Stimulated activated CD8-positive, alpha-beta memory T cell treated with anti-CD3 and anti-CD28 coated beads, Interleukin-4, amount 100 ng/mL, for 1 hour (primary cell): ENCODE measurements around the gene THAP7.
"Not testable (repeated sequence)": the region's sequence is repeated elsewhere in the genome, so short reads cannot be mapped to it uniquely, and the experiment has no call there.

Source experiments
- DNase-seq, 2 donors: peaks; one replicate each; pipeline ENCODE4 v3.0.0-alpha.2; 2020; ENCODE audit warnings: low read depth in 2 of 2, low spot score in 1 of 2

Gene THAP7

DNA sequence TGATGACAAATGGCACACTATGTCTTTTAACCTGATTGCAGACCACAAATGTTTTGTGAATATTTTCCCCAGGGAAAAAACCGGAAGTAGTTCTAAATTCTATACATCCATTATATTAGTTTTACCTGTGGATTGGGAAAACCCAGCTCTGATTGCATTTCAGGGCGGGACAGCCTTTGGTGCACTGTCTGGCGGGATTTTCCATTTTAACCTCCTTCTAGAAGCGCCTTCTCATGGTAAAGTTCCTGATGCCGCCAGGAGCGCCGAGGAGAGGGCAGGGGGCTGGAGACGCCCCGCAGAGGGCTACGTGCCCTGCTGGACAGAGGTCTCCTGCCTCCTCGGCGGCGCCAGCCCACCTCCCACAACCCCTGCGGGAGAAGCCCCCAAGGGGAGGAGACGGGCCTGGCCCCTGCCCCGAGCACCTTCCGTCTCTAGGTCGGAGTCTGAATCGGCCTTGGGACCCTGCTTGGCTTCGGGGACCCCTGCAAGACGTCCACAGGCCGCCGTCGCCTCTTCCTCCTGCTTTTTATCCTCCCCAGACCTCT is 11.8 kb upstream of the THAP7 start:
- no peak for DNase-seq

DNA sequence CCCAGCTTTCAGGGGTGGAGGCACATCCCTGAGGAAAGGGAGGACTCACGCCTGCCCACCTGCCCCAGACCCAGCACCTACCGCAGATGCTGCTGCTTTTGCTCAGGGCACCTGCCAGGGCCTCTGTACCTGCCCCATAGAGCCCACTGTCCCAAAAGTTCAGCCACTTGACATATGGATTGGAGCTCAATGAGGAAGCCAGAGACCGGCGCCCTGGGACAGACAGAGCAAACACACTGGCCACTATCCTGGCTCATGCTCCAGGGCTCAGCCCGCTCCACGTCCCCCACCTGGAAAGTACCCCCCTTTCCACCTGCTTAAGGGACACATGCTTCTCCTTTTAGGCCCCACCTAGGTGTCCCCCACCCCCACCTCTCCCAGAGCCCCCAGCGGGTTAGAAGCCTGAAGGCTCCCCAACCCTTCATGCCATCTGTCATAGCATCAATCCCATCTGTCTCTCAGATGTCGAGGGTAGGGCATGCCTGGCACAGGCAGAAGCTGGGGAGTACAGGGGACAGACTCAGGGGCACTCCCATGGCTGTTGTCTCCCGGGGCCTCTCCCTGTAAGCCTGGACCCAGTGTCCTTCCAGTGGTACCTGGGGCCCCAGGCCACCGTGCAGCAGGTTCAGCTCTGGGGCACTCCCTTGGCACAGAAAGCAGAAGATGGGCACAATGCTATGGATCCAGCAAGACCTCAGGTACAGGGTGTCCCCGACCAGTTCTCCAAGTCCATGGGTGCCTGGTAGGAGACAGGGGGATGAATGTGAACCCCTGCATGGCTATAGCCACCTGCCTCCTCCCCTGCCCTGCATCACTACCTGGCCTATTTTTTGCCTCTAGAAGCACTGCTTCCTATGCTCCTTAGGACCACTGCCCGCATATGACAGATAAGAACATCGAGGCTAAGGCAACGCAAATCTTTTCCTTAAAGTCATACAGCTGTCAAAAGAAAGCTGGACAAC is 10.8 kb upstream of the THAP7 start:
- DNase-seq = no peak

DNA sequence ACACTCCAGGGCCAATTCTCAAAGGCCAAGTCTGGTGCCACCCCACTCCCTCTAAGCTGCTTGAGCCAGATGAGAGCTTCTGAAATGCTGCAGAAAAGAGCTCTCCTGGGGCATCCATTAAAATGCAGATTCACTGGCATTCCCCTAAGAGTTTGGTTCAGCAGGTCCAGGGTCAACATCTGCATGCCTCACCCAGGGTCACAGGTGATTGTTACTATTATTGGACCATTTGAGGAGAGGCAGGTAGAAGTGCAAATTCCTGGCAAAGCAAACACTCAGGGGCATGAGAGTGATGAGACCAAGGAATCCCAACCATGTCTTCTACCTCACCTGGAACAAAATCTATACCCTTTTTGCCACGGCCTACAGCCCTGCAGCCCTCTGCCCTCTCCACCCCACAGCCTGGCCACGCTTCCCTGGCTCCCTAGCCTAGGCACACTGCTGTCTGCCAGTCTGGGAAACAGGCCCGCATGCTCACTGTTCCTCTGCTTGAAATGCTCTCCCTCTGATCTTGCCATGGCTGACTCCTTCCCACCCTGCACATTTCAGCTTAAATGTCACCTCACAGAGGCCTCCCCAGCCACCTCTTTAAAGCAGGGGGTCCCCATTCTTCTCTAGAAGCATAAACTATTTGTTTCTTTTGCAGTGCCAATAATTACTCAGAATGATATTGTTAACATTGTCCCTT is 8.7 kb upstream of the THAP7 start:
- DNase-seq = no peak

DNA sequence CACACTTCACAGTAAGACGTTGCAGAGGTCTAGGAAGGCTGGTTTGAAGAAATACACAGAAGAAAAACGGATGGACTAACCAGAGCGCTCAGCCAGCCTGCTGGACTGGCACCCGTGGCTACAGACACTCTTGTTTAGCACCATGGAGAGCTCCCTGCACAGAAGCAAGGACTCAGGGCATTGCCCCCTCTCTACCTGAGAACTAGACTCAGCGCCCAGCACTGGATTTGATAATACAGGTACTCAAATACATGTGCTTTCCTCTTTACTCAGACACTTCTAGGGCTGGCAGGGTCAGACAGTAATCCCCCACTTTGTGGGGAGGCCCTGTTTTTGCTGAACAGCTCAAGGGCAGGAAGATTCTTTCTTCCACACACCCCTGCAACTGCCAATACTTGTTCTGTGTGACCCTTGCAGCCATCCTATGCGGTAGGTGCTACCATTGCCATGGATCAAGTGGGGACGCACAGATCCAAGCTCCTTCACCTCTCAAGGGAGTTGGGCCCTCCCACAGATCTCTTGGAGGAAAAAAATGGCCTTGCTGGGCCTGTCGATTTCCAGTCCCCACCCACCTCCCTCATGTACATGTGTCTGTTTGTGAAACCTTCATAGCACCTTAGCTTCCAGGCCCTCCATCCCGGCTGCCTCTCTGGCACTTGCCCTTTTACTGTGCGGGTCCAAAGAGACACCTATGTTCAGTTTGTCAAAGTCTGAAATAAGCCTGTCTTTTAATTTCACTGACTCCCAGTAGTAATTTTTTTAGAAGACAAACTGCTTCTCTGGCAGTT is 7.9 kb upstream of the THAP7 start:
- no peak for DNase-seq

DNA sequence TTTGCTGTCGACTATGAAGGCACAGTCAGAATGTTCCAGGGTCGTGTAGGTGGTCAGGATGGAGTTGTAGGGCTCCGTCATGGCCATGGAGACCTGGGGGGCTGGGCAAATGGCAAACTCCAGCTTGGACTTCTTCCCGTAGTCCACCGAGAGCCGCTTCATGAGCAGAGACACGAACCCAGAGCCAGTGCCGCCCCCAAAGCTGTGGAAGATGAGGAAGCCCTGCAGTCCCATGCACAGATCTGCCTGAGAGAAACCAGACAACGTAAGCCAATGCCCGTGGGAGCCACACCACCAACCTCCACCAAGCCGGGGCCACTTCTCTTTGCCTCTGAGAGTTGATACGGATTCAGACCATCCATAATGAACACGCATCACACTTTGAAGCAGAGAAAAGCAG is 7.3 kb upstream of the THAP7 start:
- DNase-seq = not testable (repeated sequence)

DNA sequence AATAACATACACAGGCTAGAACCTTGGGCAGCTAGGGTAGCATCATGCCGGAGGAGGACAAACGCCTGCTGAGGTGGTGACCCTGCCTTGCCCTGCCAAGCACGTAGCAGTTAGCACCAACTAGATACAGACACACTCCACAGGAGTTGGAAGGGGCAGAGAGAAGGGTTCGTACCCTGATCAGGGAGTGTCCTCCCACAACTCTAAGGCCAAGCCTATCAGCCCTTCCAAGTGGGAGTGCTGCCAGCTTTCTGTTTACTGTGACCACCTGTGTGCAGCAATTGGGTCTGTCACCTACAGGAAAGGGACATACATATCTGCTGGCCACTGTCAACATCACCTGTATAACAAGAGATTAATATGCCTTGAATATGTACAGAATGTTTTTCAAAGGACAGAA is 1.9 kb upstream of the THAP7 start:
- DNase-seq = no peak

DNA sequence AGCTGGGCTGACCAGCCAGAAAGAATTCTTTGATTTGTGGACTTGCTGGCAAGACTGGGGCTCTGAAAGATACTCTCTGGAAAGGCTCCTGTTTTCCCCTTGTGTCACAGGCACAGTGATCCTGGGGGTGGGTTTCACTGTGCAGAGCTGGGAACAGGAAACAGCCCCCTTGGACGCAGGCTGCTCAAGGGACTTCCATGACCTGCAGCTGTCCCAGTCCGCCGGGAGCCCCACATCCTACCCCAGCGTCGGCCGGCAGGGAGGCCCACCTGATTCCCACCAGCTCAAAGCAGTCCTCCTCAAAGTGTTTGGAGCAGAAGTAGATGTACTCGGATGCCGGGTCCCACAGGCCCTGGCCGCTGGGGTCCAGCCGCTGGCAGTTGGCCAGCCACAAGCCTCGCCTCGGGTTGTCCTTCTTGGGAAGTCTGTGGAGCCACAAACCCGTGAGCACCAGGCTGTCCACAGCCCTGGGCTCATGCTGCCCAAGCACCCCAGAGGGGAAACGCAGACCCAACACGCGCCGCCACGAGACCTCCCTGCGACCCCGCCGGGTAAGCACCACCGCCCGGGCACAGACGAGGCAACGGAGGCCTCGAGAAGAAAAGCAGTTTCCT is 824 bp downstream of the THAP7 start:
- DNase-seq = no peak

DNA sequence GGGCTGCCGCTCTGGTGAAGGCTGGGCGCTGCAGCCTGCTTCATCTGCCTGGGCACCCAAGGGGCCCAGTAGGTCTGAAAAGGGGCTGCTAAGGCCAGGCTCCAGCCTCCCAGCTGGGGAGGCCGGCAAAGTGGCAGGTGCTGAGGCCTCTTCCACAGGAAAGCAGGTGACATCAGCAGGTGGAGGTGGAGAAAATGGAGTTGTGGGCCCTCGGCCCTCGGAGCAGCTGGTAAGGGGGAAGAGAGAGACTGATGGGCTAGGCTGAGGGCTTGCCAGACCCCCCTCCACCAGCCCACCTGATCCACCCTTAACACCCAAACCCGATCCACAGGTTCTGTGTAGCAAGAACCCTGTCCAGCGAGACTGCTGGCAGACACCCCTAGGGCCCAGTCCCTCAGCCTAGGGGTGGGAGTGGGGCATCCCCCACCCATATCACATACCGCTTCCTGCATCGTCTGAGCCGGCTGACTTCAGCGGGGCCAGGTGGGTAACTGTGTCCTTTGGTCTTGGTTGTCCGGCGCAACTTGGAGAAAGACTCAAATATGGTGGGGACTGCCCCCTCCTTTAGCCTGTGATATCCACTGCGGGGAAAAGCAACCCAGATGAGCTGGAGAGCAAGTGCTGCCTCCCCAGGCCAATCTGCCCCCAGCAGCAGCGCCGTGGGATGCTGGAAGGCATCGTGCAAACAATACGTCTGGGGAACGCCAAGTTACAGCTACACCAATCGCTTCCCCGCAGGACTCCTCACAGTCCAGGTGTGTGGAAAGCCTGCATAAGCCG is 1.5 kb downstream of the THAP7 start:
- no peak for DNase-seq

DNA sequence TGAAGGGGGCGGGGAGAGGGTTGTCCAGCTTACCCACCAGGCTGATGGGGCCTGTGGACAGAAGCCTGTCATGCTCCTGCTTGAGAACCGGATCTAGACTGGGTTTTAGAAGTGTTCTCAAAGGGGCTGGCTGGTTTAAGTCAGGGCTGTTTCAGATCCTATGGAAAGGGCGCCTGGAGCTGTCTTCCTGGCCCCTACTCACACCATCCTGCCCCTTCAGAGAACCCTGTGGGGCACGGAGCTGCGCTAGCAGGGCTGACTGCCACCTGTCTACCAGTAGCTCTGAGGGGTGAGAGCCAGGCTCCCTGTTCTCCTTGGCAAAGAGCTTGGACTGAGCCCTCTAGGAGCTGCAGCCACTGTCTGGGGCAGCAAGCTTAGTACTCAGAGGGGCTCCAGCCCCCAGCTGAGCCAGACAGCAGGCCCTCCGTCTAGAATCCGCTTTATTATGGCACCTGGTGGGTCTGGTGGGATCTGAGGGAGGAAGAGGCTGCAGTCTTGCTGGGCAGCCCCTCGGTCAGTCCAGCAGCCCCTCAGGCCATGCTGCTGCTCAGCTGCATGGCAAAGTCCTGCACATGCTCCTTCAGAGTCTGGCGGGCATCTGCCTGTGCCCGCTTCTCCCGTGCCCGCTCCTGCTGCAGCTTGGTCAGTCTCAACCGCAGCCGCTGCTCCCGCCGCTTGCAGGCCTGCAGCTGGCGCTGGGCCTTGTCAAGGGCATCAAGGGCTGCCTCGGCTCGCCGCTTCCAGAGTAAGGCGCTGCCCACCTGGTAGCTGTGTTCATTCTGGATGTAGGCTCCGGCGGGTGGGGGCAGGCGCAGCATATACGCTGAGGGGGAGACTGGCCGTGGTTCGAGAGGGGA is 2.3 kb downstream of the THAP7 start:
- no peak for DNase-seq

DNA sequence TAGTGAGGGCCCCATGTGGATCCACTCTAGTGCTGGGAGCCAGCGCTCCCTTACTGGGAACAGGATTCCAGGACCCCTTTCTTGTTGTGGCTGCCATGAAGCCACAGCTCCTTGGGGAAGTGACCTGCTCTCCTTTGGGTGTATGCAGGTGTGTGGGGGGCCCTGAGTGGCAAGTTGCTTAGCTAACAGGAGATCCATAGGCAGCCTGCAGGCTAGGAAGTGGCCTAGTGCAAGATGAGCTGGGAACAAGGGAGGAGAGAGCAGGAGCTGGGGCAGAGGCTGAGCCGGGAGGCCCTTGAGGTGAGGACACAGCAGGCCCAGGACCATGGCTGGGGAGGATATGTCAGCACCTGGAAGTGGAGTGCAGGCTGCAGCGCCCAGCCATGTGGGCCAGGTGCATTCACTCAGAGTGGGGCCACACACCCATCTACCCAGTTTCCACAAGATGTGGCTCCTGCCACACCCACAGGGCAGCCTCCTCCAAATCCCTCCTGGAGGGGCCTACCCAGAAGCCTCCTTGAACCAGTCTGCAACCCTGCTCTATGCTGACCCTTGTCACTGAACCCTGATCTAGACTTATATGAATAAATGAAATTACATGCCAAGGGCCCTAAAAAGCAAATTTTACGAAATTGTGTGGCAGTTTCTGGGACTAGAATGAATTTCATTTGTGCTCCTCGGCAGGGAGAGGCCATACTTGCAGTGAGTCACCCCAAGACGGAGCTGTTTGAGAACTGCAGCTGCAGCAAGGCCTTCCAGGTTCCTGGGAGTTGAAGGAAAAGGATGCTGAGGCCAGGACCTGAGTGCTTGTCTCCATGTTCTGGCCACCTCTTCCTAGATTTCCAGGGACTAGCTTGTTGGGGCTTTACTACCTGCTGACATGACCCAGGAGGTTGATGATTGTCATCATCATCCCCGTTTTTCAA is 3.2 kb downstream of the THAP7 start:
- DNase-seq = no peak

DNA sequence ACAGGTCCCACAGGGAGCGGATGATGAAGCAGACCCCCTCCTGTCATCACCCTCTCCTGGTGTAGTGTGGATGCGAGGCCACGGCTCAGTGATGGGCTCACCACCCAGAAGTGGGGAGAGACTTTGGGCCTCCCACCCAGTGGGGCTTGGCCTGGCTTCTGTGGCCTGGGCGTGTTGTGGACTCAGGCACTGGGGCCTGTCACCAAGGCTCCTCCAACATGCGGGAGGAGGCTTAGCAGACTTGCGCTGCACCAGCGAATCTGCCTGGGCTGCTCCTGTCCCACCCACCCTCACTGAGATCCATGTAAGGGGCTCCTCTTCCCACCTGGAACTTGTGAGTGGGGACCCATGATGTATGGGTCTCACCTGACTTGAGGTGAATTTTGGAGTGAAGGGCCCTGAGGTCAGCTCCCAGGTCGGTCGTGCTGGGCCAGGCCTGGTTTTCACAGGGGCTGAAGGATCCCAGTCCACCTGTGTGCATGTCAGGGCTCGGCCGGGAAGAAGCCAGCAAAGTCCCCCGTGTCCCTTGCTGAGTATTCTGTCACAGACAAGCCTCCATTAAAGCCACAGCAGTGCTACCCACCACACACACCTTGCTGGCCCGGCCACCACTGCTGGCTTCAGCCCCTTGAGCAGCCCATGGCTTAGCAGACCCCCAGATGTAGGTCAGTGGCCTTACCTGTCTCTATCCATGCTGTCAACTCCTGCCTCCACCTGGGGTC is 4.2 kb downstream of the THAP7 start:
- DNase-seq = no peak

DNA sequence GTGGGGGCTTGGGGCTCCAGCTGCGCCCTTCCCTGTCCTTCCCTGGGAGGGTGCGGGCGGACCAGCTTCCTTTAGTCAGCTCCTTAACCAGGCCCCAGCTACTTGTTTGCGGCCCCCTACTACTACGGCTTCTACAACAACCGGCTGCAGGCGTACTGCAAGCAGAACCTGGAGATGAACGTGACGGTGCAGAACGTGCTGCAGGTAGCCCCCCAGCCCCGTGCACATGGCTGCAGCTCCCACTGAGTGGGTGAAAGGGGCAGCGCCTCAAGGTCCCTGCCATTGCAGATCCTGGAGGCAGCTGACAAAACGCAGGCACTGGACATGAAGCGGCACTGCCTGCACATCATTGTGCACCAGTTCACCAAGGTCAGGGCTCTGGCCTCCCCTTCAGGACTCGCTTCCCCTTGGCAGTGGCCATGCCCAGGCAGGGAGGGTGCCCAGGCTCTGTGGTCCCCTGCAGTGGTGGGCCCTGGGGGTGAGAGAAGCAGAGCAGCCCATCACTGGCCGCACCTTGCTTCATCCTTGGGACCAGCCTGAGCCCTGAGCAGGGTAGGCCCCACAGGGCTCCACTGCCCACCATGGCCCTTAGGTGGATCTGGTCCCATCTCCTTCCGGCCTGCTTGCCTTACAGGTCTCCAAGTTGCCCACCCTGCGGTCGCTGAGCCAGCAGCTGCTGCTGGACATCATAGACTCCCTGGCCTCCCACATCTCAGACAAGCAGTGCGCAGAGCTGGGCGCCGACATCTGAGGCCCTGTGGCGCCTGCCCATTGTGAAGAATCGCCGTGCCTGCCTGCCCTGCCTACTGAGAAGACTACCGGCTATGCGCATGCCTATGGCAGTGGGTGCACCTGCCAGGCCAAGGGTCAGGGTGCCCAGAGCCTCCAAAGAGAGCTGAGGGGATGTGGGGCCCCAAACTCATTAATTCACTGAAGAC is 5.1 kb downstream of the THAP7 start:
- no peak for DNase-seq

DNA sequence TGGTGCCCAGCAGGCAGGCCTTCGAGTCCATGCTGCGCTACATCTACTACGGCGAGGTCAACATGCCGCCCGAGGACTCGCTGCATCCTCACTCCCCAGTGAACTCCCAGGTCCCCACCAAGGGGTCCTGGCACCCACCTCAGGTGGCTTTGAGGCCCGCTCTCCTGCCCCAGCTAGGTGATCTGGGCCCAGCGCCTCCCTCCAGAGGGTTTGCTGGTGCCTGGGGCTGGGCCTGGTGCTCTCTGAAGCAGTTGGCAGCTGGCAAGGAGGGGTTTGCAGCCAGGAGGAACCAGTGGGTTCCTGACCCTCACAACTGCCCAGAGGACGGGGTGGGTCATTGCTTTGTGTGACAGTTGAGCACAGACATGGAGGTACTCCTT is 5.9 kb downstream of the THAP7 start:
- no peak for DNase-seq

DNA sequence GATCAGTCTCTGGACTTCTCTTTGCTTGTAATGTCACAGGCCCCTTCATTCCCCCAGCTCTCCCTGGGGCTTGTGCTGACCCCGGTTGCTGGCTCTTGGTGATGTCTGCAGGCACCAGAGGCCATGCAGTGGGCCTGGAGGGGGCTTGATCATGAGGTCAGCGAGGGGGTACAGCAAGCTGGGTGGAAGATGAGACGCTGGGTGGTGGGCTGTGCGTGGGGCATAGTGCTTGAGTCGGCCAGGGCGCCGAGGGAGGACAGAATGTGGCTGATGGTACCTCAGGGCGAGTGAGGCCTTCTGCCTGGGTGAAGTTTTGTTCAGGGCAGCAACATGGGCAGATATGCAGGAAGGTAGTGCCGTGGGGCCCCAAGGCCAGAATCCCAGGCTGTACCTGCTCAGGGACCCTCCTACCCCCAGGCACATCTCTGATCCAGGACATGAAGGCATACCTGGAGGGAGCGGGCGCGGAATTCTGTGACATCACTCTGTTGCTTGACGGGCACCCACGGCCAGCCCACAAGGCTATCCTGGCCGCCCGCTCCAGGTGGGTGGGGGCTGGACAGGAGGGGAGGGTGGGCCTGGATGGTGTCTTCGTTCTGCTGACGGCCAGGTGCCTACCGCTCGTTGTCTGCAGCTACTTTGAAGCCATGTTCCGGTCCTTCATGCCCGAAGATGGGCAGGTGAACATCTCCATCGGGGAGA is 6.4 kb downstream of the THAP7 start:
- DNase-seq = no peak

DNA sequence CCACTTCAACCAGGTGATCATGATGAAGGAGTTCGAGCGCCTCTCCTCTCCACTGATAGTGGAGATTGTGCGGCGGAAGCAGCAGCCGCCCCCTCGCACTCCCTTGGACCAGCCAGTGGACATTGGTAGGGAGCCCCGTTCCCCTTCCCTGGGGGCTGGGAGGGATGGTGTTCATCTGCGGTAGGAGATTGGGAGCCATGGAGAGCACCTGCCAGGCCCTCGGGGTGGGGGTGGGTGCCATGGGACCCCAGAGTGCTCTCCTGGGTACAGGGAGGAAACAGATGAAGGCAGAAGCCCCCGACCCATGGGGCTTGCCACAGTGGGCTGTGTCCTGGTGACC is 7.0 kb downstream of the THAP7 start:
- no peak for DNase-seq
